ENCODE results near the gene SOCS1. TPM values are rescaled to one million over a fixed set of nuclear protein-coding genes. Genes with fewer than 3 reads are reported as not detected.

Gene SOCS1
- total RNA-seq, 2 donors from 2014 or later: 16.9 to 22.6 TPM

GRCh38 chr16:11213373-11213772 lies 42.6 kb downstream of the SOCS1 start:
- H3K27ac ChIP-seq: no peak overlapping the region

GRCh38 chr16:11212798-11213196 lies 43.2 kb downstream of the SOCS1 start:
- TF ChIP-seq CTCF (IDR thresholded peaks at IDR 0.05): no peak
- ATAC-seq (ENCODE audit: insufficient number of reproducible peaks, low FRiP score, low read depth) (no peak), DNase-seq (ENCODE audit: low spot score) (no peak)
- H3K36me3 ChIP-seq: no peaks in the 10 kb centered on the region
- no peaks in the 10 kb centered on the region for H3K27me3 ChIP-seq (replicated peaks; ENCODE audit: insufficient read depth)
- no peaks in the 10 kb centered on the region for H3K4me1 ChIP-seq (ENCODE audit: control insufficient read depth in 1 of 2, low read depth in 2 of 2)
- no peak overlapping the region for H3K4me3 ChIP-seq
- H3K9me3 ChIP-seq: peaks cover 6% of the 10 kb centered on the region
- no peak overlapping the region for H3K27ac ChIP-seq

More at GRCh38 chr16:11213373-11213772, 42.6 kb downstream of the SOCS1 start:
- Histone ChIP-seq H3K27me3 (replicated peaks; ENCODE audit: insufficient read depth) (no peaks in the 10 kb centered on the region), H3K9me3 (peaks cover 6% of the 10 kb centered on the region), H3K36me3 (no peaks in the 10 kb centered on the region), H3K4me1 (ENCODE audit: control insufficient read depth in 1 of 2, low read depth in 2 of 2) (no peaks in the 10 kb centered on the region), H3K4me3 (no peak overlapping the region)
- DNase-seq (ENCODE audit: low spot score): no peak
- TF ChIP-seq CTCF (IDR thresholded peaks at IDR 0.05): no peak
- ATAC-seq (ENCODE audit: insufficient number of reproducible peaks, low FRiP score, low read depth): no peak

- Histone ChIP-seq H3K27ac (no peak overlapping the region), H3K4me1 (ENCODE audit: control insufficient read depth in 1 of 2, low read depth in 2 of 2) (no peaks in the 10 kb centered on the region), H3K9me3 (peaks cover 6% of the 10 kb centered on the region), H3K36me3 (no peaks in the 10 kb centered on the region), H3K4me3 (no peak overlapping the region), H3K27me3 (replicated peaks; ENCODE audit: insufficient read depth) (no peaks in the 10 kb centered on the region)
- TF ChIP-seq CTCF (IDR thresholded peaks at IDR 0.05): no peak
- no peak for DNase-seq (ENCODE audit: low spot score)
- no peak for ATAC-seq (ENCODE audit: insufficient number of reproducible peaks, low FRiP score, low read depth)
Observed at GRCh38 chr16:11211977-11212797, 43.8 kb downstream of the SOCS1 start.

GRCh38 chr16:11211061-11211976 lies 44.7 kb downstream of the SOCS1 start:
- Histone ChIP-seq H3K9me3 (peaks cover 5% of the 10 kb centered on the region), H3K27me3 (replicated peaks; ENCODE audit: insufficient read depth) (no peaks in the 10 kb centered on the region), H3K27ac (no peak overlapping the region), H3K4me1 (ENCODE audit: control insufficient read depth in 1 of 2, low read depth in 2 of 2) (no peaks in the 10 kb centered on the region), H3K36me3 (no peaks in the 10 kb centered on the region), H3K4me3 (no peak overlapping the region)
- DNase-seq (ENCODE audit: low spot score) (no peak), ATAC-seq (ENCODE audit: insufficient number of reproducible peaks, low FRiP score, low read depth) (no peak)
- no peak for TF ChIP-seq CTCF (IDR thresholded peaks at IDR 0.05)

GRCh38 chr16:11210260-11210659 lies 45.7 kb downstream of the SOCS1 start:
- Histone ChIP-seq H3K4me1 (ENCODE audit: control insufficient read depth in 1 of 2, low read depth in 2 of 2) (no peaks in the 10 kb centered on the region), H3K36me3 (no peaks in the 10 kb centered on the region), H3K4me3 (no peak overlapping the region), H3K27ac (no peak overlapping the region), H3K27me3 (replicated peaks; ENCODE audit: insufficient read depth) (no peaks in the 10 kb centered on the region), H3K9me3 (no peaks in the 10 kb centered on the region)
- DNase-seq (ENCODE audit: low spot score): no peak
- ATAC-seq (ENCODE audit: insufficient number of reproducible peaks, low FRiP score, low read depth): no peak
- no peak for TF ChIP-seq CTCF (IDR thresholded peaks at IDR 0.05)
